Hepatocyte (in vitro differentiated cells): Measurements from ENCODE around the gene EHD2.

Source experiments
- CTCF ChIP-seq: fragments of 200-600 bp; sonication (generic); IDR thresholded peaks from 2 replicates; pipeline ENCODE4 v1.5.1; 2016; ENCODE audit warnings: antibody characterized with exemption, mild to moderate bottlenecking; ENCODE audit not compliant: poor library complexity
- EZH2 ChIP-seq: fragments of 200-600 bp; sonication (generic); IDR thresholded peaks from 2 replicates; pipeline ENCODE4 v1.6.1; 2016; ENCODE audit warnings: antibody characterized with exemption, mild to moderate bottlenecking, borderline replicate concordance

- no peak for TF ChIP-seq CTCF
- no peak for TF ChIP-seq EZH2
These were observed 9.2 kb upstream of the EHD2 start for GRCh38 chr19:47704024-47704423.
